Keratinocyte (primary cell): ENCODE measurements around the gene AKR1B1. TPM values are rescaled to one million over a fixed set of nuclear protein-coding genes. Genes with fewer than 3 reads are reported as not detected.

ENCODE experiments used
- DNase-seq: peaks from one replicate; pipeline ENCODE4 v3.0.0-alpha.2; 2011; ENCODE audit warnings: low read depth, missing footprints, low spot score
- FAIRE-seq: peaks from 2 replicates; lab custom pipeline; 2011; peaks lifted over from hg19 to GRCh38; lab: Jason Lieb, UNC
- H2AFZ ChIP-seq: 2 replicates; pipeline ENCODE4 v1.6.0; 2012; ENCODE audit warnings: low read length, control low read depth, inconsistent platforms; ENCODE audit not compliant: control insufficient read depth
- H3K27ac ChIP-seq: 2 replicates; pipeline ENCODE4 v1.5.1; 2011; ENCODE audit warnings: low read length; ENCODE audit not compliant: control insufficient read depth, insufficient read depth
- H3K27me3 ChIP-seq: 3 replicates; pipeline ENCODE4 v1.6.0; 2011; ENCODE audit warnings: low read length; ENCODE audit not compliant: control insufficient read depth, insufficient read depth; ENCODE audit errors: extremely low read depth
- H3K36me3 ChIP-seq, 2 experiments: 2 replicates in 1 of 2; 3 replicates in 1 of 2; pipeline ENCODE4 v1.5.1; 2011; ENCODE audit warnings: low read length in 2 of 2, mild to moderate bottlenecking in 1 of 2; ENCODE audit not compliant: control insufficient read depth in 2 of 2, insufficient read depth in 2 of 2; ENCODE audit errors: extremely low read depth in 1 of 2
- H3K4me1 ChIP-seq: 3 replicates; pipeline ENCODE4 v1.5.1; 2011; ENCODE audit warnings: low read length; ENCODE audit not compliant: control insufficient read depth, insufficient read depth; ENCODE audit errors: extremely low read depth
- H3K4me2 ChIP-seq: 3 replicates; pipeline ENCODE4 v1.6.0; 2011; ENCODE audit warnings: low read depth, low read length; ENCODE audit not compliant: control insufficient read depth, insufficient read depth; ENCODE audit errors: extremely low read depth
- H3K4me3 ChIP-seq, 3 experiments: fragments of 200-600 bp in 1 of 3; sonication (generic) in 1 of 3; 2 replicates in 2 of 3; 3 replicates in 1 of 3; pipeline ENCODE4 v1.5.1; 2011 to 2016; ENCODE audit warnings: low read length in 3 of 3, mild to moderate bottlenecking in 3 of 3, control low read depth in 2 of 3, inconsistent platforms in 1 of 3, low read depth in 1 of 3, mixed read lengths in 1 of 3, mixed run types in 1 of 3, moderate library complexity in 1 of 3; ENCODE audit not compliant: control insufficient read depth in 2 of 3, insufficient read depth in 2 of 3; ENCODE audit errors: extremely low read depth in 1 of 3
- H3K79me2 ChIP-seq: 2 replicates; pipeline ENCODE4 v1.6.0; 2012; ENCODE audit warnings: low read length; ENCODE audit not compliant: control insufficient read depth, insufficient read depth
- H3K9ac ChIP-seq: 3 replicates; pipeline ENCODE4 v1.6.0; 2011; ENCODE audit warnings: low read length; ENCODE audit not compliant: control insufficient read depth, insufficient read depth; ENCODE audit errors: extremely low read depth
- H3K9me1 ChIP-seq: 3 replicates; pipeline ENCODE4 v1.6.0; 2011; ENCODE audit warnings: low read length; ENCODE audit not compliant: control insufficient read depth, insufficient read depth; ENCODE audit errors: extremely low read depth
- H3K9me3 ChIP-seq: 2 replicates; pipeline ENCODE4 v1.5.1; 2012; ENCODE audit warnings: low read depth, low read length; ENCODE audit not compliant: control insufficient read depth
- H4K20me1 ChIP-seq: 3 replicates; pipeline ENCODE4 v1.6.0; 2011; ENCODE audit warnings: low read length; ENCODE audit not compliant: control insufficient read depth, insufficient read depth; ENCODE audit errors: extremely low read depth
- EZH2 ChIP-seq: IDR thresholded peaks from one replicate; pipeline ENCODE4 v1.6.1; 2012; ENCODE audit warnings: inconsistent platforms, mild to moderate bottlenecking, low read length, moderate library complexity
- dilution Hi-C: fragments of 300-500 bp; cut with MboI; formaldehyde crosslinking; loops from one replicate; pipeline ENCODE4 v1.7.0; 2020; ENCODE audit warnings: low sequenced_read_pairs; ENCODE audit not compliant: extremely low pct_ligation_motif_present
- polyA plus RNA-seq, 5 experiments: library from polyadenylated mRNA; depleted of rRNA in 3 of 5; stranded (reverse) in 3 of 5; stranded (forward) in 1 of 5; unstranded in 1 of 5; fragments of >200 nt; gene quantifications; 1 replicate in 1 of 5; 2 replicates in 3 of 5; 3 replicates in 1 of 5; pipeline versions ENCODE4 v1.2.1 to v1.2.3, GENCODE V29; 2011 to 2012; ENCODE audit warnings: missing spikeins in 2 of 5, low read depth in 1 of 5, low replicate concordance in 1 of 5
- TF ChIP-seq, protein P1 (sequence below), 3 experiments: IDR thresholded peaks in 1 of 3; conservative IDR thresholded peaks in 1 of 3; optimal IDR thresholded peaks in 1 of 3; 2 replicates in 2 of 3; 3 replicates in 1 of 3; pipeline versions ENCODE3 to v1.5.1; 2011; ENCODE audit warnings: low read length in 3 of 3, mild to moderate bottlenecking in 3 of 3, moderate library complexity in 2 of 3, control low read depth in 1 of 3, inconsistent platforms in 1 of 3; ENCODE audit not compliant: insufficient read depth in 2 of 3; ENCODE audit errors: extremely low read depth in 1 of 3

The AKR1B1 gene
- polyA plus RNA-seq, 1 donor (not counting 4 experiments of a cell fraction or from before 2014, with no cell fraction given): 139 TPM

DNA sequence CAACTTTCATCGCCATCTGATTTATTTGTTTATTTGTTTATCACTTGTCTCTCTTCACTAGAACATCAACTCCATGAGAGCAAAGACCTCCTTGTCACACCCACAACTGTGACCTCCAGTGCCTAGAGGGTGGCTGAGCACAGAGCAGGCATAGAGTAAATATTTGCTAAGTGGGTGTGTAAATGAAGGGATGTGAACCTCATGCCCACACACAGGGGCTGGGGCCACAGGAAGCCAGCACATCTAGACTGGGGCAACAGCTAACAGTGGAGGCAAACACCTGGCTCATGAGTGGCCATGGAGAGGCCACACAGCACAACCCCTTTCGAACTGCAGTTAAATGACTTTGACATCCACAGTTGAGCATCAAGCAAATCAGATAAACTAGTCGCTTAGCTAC is 39.8 kb downstream of the AKR1B1 start:
- no peak overlapping the region for H3K9ac ChIP-seq
- H3K36me3 ChIP-seq: no peaks in the 10 kb centered on the region
- no peak overlapping the region for H3K27ac ChIP-seq
- H2AFZ ChIP-seq: no peak overlapping the region
- H3K9me1 ChIP-seq: no peaks in the 10 kb centered on the region
- no peaks in the 10 kb centered on the region for H3K79me2 ChIP-seq
- peaks cover 12% of the 10 kb centered on the region for H3K27me3 ChIP-seq
- no peaks in the 10 kb centered on the region for H4K20me1 ChIP-seq
- no peak overlapping the region for H3K4me3 ChIP-seq
- H3K4me1 ChIP-seq: peaks cover 5% of the 10 kb centered on the region
- H3K9me3 ChIP-seq: no peaks in the 10 kb centered on the region
- dilution Hi-C loops: no loop called here
- no peak for TF ChIP-seq EZH2
- TF ChIP-seq, protein P1, sequence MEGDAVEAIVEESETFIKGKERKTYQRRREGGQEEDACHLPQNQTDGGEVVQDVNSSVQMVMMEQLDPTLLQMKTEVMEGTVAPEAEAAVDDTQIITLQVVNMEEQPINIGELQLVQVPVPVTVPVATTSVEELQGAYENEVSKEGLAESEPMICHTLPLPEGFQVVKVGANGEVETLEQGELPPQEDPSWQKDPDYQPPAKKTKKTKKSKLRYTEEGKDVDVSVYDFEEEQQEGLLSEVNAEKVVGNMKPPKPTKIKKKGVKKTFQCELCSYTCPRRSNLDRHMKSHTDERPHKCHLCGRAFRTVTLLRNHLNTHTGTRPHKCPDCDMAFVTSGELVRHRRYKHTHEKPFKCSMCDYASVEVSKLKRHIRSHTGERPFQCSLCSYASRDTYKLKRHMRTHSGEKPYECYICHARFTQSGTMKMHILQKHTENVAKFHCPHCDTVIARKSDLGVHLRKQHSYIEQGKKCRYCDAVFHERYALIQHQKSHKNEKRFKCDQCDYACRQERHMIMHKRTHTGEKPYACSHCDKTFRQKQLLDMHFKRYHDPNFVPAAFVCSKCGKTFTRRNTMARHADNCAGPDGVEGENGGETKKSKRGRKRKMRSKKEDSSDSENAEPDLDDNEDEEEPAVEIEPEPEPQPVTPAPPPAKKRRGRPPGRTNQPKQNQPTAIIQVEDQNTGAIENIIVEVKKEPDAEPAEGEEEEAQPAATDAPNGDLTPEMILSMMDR (optimal IDR thresholded peaks at IDR 0.05 in 1 of 3, IDR thresholded peaks at IDR 0.05 in 1 of 3, conservative IDR thresholded peaks at IDR 0.05 in 1 of 3; ENCODE audit: extremely low read depth in 1 of 3, insufficient read depth in 2 of 3, low read length in 3 of 3): no peak
- DNase-seq (no peak), FAIRE-seq (no peak)
- no peak overlapping the region for H3K4me2 ChIP-seq

- dilution Hi-C loops: no loop called here
- H3K9me3 ChIP-seq: no peaks in the 10 kb centered on the region
- H3K4me1 ChIP-seq: no peaks in the 10 kb centered on the region
- H3K9me1 ChIP-seq: no peaks in the 10 kb centered on the region
- no peak overlapping the region for H3K9ac ChIP-seq
- peaks cover 17% of the 10 kb centered on the region for H3K27me3 ChIP-seq
- no peak overlapping the region for H3K4me2 ChIP-seq
- no peaks in the 10 kb centered on the region for H4K20me1 ChIP-seq
- no peaks in the 10 kb centered on the region for H3K36me3 ChIP-seq
- H3K79me2 ChIP-seq: no peaks in the 10 kb centered on the region
- DNase-seq: no peak
- FAIRE-seq: no peak
- no peak overlapping the region for H3K4me3 ChIP-seq
- no peak overlapping the region for H3K27ac ChIP-seq
- TF ChIP-seq, protein P1 (optimal IDR thresholded peaks at IDR 0.05 in 1 of 3, IDR thresholded peaks at IDR 0.05 in 1 of 3, conservative IDR thresholded peaks at IDR 0.05 in 1 of 3; ENCODE audit: extremely low read depth in 1 of 3, insufficient read depth in 2 of 3, low read length in 3 of 3): no peak
- TF ChIP-seq EZH2: no peak
- no peak overlapping the region for H2AFZ ChIP-seq
Measured at GRCh38 chr7:134415700-134416099, 43.2 kb downstream of the AKR1B1 start.
